Measurements from ENCODE around the gene NELL2.

The NELL2 gene

DNA sequence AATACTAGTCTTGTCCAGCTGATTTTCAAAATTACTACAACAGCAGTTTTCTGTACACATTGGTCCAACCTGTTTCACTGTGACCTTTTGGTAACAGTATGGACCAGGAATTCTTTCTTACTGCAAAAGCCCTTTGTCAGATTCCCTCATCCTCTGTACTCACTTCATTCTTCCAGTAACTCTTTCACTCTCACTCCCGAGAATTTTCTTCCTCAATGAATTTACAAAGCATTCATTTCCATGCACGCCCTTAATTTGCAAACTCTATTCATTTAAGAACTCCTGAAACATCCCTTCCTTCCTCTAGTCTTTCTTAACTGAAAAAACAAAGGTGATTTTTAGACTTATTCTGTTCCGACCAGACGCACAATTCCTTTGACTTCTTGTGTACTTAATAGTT lies 238.2 kb downstream of the NELL2 start:
- no peaks in the 10 kb centered on the region for H3K36me3 Mint-ChIP-seq (ENCODE audit: low read depth)
- peaks cover 7% of the 10 kb centered on the region for H3K4me1 Mint-ChIP-seq

DNA sequence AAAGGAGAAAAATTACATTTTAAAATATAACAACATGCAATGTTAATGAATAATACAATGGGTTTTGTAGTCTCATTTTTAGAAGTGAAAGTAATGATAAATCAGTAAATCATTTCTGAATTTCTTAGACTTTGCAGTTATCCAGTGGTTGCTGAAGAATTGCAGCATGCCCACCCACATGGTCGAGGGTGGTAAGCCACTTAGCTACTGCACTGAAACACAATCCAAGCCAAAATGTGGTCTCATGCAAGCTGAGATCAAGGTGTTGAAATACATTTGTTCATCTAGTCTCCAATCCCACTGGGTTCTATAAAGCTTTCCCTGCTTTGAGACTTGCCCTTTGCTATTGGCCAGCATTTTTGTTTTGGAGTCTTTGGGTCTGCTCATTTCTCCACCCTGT lies 247.9 kb downstream of the NELL2 start:
- no peak overlapping the region for H3K27ac Mint-ChIP-seq
- no peak overlapping the region for H3K4me3 Mint-ChIP-seq
- peaks cover 17% of the 10 kb centered on the region for H3K4me1 Mint-ChIP-seq
- TF ChIP-seq, protein P1, sequence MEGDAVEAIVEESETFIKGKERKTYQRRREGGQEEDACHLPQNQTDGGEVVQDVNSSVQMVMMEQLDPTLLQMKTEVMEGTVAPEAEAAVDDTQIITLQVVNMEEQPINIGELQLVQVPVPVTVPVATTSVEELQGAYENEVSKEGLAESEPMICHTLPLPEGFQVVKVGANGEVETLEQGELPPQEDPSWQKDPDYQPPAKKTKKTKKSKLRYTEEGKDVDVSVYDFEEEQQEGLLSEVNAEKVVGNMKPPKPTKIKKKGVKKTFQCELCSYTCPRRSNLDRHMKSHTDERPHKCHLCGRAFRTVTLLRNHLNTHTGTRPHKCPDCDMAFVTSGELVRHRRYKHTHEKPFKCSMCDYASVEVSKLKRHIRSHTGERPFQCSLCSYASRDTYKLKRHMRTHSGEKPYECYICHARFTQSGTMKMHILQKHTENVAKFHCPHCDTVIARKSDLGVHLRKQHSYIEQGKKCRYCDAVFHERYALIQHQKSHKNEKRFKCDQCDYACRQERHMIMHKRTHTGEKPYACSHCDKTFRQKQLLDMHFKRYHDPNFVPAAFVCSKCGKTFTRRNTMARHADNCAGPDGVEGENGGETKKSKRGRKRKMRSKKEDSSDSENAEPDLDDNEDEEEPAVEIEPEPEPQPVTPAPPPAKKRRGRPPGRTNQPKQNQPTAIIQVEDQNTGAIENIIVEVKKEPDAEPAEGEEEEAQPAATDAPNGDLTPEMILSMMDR (IDR thresholded peaks at IDR 0.05; ENCODE audit: unreplicated experiment in 3 of 3) = no peak
- H3K36me3 Mint-ChIP-seq (ENCODE audit: low read depth) = no peaks in the 10 kb centered on the region
- no peaks in the 10 kb centered on the region for H3K27me3 Mint-ChIP-seq (ENCODE audit: low read depth)
- no peaks in the 10 kb centered on the region for H3K9me3 Mint-ChIP-seq

More for the DNA sequence above, 238.2 kb downstream of the NELL2 start:
- H3K9me3 Mint-ChIP-seq = no peaks in the 10 kb centered on the region
- TF ChIP-seq, protein P1 (IDR thresholded peaks at IDR 0.05; ENCODE audit: unreplicated experiment in 3 of 3) = no peak
- no peak overlapping the region for H3K27ac Mint-ChIP-seq
- no peak overlapping the region for H3K4me3 Mint-ChIP-seq
- no peaks in the 10 kb centered on the region for H3K27me3 Mint-ChIP-seq (ENCODE audit: low read depth)

DNA sequence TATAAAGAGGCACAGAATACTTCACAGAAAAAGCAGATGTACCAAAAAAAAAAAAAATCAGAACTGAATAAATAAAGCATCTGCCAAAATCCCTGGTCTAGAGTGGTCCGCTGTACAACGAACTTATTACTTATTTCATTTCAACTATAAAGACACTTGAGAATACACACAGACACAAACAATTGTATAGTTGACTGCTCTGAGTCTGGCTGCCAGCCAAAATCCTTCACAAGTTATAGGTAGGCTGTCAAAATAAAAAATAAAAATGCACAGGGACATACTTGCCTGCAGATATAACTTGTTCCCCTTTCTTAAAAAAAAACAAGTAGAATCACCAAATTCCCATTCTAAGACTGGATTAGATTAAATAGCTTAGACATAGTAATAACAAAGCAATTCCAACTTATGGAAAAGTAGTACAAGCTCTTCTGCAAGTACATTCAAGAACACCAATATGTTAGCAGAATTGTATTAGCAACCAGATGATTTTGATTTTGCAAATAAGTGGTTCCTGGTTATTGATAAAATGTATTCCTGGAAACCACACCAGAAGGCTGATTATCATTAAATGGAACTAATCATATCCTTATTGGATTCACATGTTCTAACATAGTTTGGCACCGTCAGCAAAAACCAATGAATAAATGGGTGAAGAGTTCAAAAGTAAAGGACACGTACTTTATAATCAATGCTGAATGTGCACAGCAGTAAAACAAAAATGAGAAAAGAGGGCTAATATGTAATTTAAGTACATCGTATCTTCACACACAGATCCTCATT lies 248.5 kb downstream of the NELL2 start:
- Mint-ChIP-seq H3K36me3 (ENCODE audit: low read depth) (no peaks in the 10 kb centered on the region), H3K27ac (no peak overlapping the region), H3K4me3 (no peak overlapping the region), H3K27me3 (ENCODE audit: low read depth) (no peaks in the 10 kb centered on the region), H3K4me1 (peaks cover 17% of the 10 kb centered on the region), H3K9me3 (no peaks in the 10 kb centered on the region)
- TF ChIP-seq, protein P1 (IDR thresholded peaks at IDR 0.05; ENCODE audit: unreplicated experiment in 3 of 3) = no peak

DNA sequence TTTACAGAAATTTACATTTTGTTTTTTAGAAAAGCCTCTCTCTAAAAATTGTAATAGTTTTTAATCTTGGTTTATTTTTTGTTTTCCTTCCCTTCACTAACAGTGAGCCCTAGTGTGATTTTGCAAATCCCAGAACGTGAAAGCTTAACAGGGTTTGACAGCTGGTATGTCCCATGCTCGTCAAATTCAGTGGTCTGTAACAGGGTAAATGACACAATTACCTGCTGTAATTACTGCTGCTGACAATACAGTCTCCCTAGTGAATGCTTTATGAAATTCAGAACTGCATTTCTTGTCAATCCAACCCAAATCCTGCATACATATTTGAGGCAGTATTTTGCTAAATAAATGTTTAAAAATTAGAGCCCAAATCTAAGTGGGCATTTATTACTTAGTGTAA lies 249.2 kb downstream of the NELL2 start:
- no peaks in the 10 kb centered on the region for H3K9me3 Mint-ChIP-seq
- no peak overlapping the region for H3K27ac Mint-ChIP-seq
- H3K27me3 Mint-ChIP-seq (ENCODE audit: low read depth) = no peaks in the 10 kb centered on the region
- H3K4me1 Mint-ChIP-seq = peaks cover 17% of the 10 kb centered on the region
- TF ChIP-seq, protein P1 (IDR thresholded peaks at IDR 0.05; ENCODE audit: unreplicated experiment in 3 of 3) = no peak
- H3K4me3 Mint-ChIP-seq = no peak overlapping the region
- H3K36me3 Mint-ChIP-seq (ENCODE audit: low read depth) = no peaks in the 10 kb centered on the region

DNA sequence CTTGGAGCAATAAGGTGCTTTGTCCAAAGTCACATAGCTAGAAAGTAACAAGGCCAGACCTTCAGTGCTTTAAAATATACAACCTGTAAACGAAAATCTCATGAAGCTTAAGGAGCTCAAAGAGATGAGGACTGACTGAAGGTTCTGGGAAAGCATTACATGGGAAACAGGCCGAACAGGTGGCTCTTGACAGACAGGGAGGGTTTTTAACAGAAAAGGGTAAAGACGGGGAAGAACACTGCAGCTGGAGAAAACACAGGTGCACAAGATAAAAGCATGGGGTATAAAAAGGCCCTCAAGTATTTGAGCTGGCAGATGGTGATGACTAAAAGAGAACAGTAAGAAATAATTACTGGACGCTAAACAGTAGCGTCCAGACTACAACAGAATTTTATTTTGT lies 257.2 kb downstream of the NELL2 start:
- Mint-ChIP-seq H3K27ac (no peak overlapping the region), H3K27me3 (ENCODE audit: low read depth) (no peaks in the 10 kb centered on the region), H3K4me3 (no peak overlapping the region), H3K4me1 (no peaks in the 10 kb centered on the region), H3K9me3 (no peaks in the 10 kb centered on the region), H3K36me3 (ENCODE audit: low read depth) (no peaks in the 10 kb centered on the region)
- TF ChIP-seq, protein P1 (IDR thresholded peaks at IDR 0.05; ENCODE audit: unreplicated experiment in 3 of 3) = no peak

DNA sequence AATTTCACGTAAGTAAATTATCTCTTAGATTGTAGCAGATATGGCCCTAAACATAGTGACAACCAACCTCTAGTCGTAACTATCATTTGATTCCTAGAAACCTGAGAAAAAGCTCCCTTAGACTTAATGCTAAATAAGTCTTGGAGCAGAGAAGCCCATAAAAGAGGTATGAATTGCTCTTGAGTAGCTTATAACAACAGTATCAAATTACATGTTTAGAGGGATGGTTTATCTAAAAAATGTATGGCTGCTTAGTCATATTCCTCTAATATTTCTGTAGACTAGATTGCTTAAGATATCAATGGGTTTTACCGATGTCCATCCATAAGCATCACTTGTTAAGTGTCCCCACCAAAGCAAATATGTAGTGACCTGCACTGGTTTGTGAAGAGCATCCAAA lies 259.7 kb downstream of the NELL2 start:
- no peaks in the 10 kb centered on the region for H3K27me3 Mint-ChIP-seq (ENCODE audit: low read depth)
- no peak overlapping the region for H3K27ac Mint-ChIP-seq
- no peaks in the 10 kb centered on the region for H3K9me3 Mint-ChIP-seq
- no peaks in the 10 kb centered on the region for H3K36me3 Mint-ChIP-seq (ENCODE audit: low read depth)
- H3K4me1 Mint-ChIP-seq = no peaks in the 10 kb centered on the region
- TF ChIP-seq, protein P1 (IDR thresholded peaks at IDR 0.05; ENCODE audit: unreplicated experiment in 3 of 3) = no peak
- H3K4me3 Mint-ChIP-seq = no peak overlapping the region

Measured in nephron (organoid).